Liver (tissue), 9 donors: ENCODE measurements around the gene LRRC70. TPM values are rescaled to one million over a fixed set of nuclear protein-coding genes. Genes with fewer than 3 reads are reported as not detected.

Source experiments
- DNase-seq: peaks from one replicate; pipeline ENCODE4 v3.0.0-alpha.2; 2017; ENCODE audit warnings: low spot score
- H3K27ac ChIP-seq, 2 donors: one replicate each; pipeline ENCODE4 v1.7.0; 2013; ENCODE audit warnings: inconsistent platforms in 2 of 2, low read length in 2 of 2, control low read depth in 1 of 2, low read depth in 1 of 2, mild to moderate bottlenecking in 1 of 2
- H3K27me3 ChIP-seq, 4 donors: one replicate each; pipeline versions ENCODE4 v1.6.1 to v1.7.0; 2013; ENCODE audit warnings: low read length in 3 of 4, inconsistent platforms in 1 of 4, mild to moderate bottlenecking in 1 of 4, moderate library complexity in 1 of 4; ENCODE audit not compliant: control insufficient read depth in 4 of 4, insufficient read depth in 4 of 4
- H3K36me3 ChIP-seq, 4 donors: one replicate each; pipeline versions ENCODE4 v1.6.1 to v1.7.0; 2013; ENCODE audit warnings: low read length in 3 of 4, mild to moderate bottlenecking in 3 of 4, low read depth in 1 of 4, moderate library complexity in 1 of 4; ENCODE audit not compliant: control insufficient read depth in 4 of 4, insufficient read depth in 3 of 4
- H3K4me1 ChIP-seq, 4 donors: one replicate each; pipeline versions ENCODE4 v1.6.1 to v1.7.0; 2013; ENCODE audit warnings: low read length in 3 of 4, mild to moderate bottlenecking in 3 of 4, moderate library complexity in 1 of 4; ENCODE audit not compliant: control insufficient read depth in 4 of 4, insufficient read depth in 4 of 4
- H3K4me3 ChIP-seq, 3 donors: one replicate each; pipeline versions ENCODE4 v1.6.1 to v1.7.0; 2013; ENCODE audit warnings: low read length in 3 of 3, control low read depth in 1 of 3, low read depth in 1 of 3, mild to moderate bottlenecking in 1 of 3
- H3K9ac ChIP-seq, 2 donors: one replicate each; pipeline ENCODE4 v1.7.0; 2013; ENCODE audit warnings: low read length in 2 of 2, mild to moderate bottlenecking in 2 of 2, moderate library complexity in 2 of 2, control low read depth in 1 of 2, low read depth in 1 of 2
- H3K9me3 ChIP-seq, 4 donors: one replicate each; pipeline versions ENCODE4 v1.6.1 to v1.7.0; 2013; ENCODE audit warnings: low read length in 3 of 4; ENCODE audit not compliant: control insufficient read depth in 4 of 4
- ATF3 ChIP-seq: IDR thresholded peaks from 2 replicates; pipeline ENCODE4 v1.6.1; 2016; ENCODE audit warnings: antibody characterized with exemption
- EGR1 ChIP-seq, 2 donors: IDR thresholded peaks; 2 replicates each; pipeline ENCODE4 v1.6.1; 2016 to 2018; ENCODE audit warnings: antibody characterized with exemption in 2 of 2, low read depth in 2 of 2
- FOXA1 ChIP-seq: IDR thresholded peaks from 2 replicates; pipeline ENCODE4 v1.6.1; 2016; ENCODE audit warnings: antibody characterized with exemption
- FOXA2 ChIP-seq: IDR thresholded peaks from 2 replicates; pipeline ENCODE4 v1.6.1; 2016; ENCODE audit warnings: antibody characterized with exemption
- GABPA ChIP-seq, 2 donors: IDR thresholded peaks in 1 of 2; conservative IDR thresholded peaks in 1 of 2; 2 replicates each; pipeline ENCODE4 v1.6.1; 2016; ENCODE audit warnings: antibody characterized with exemption in 2 of 2, mild to moderate bottlenecking in 1 of 2, moderate library complexity in 1 of 2
- HNF4A ChIP-seq, 2 donors: conservative IDR thresholded peaks; 2 replicates each; pipeline ENCODE4 v1.6.1; 2016; ENCODE audit warnings: antibody characterized with exemption in 2 of 2, mild to moderate bottlenecking in 2 of 2
- HNF4G ChIP-seq: IDR thresholded peaks from 2 replicates; pipeline ENCODE4 v1.6.1; 2016; ENCODE audit warnings: antibody characterized with exemption
- JUND ChIP-seq, 2 donors: IDR thresholded peaks; 2 replicates each; pipeline ENCODE4 v1.6.1; 2016; ENCODE audit warnings: antibody characterized with exemption in 2 of 2
- NR2F2 ChIP-seq: IDR thresholded peaks from 2 replicates; pipeline ENCODE4 v1.6.1; 2016; ENCODE audit warnings: antibody characterized with exemption
- RAD21 ChIP-seq, 2 donors: IDR thresholded peaks; 2 replicates each; pipeline ENCODE4 v1.6.1; 2016; ENCODE audit warnings: antibody characterized with exemption in 2 of 2, mild to moderate bottlenecking in 2 of 2
- REST ChIP-seq: IDR thresholded peaks from 2 replicates; pipeline ENCODE4 v1.6.1; 2016; ENCODE audit warnings: antibody characterized with exemption, mild to moderate bottlenecking
- RXRA ChIP-seq, 2 donors: IDR thresholded peaks; 2 replicates each; pipeline ENCODE4 v1.6.1; 2017 to 2018; ENCODE audit warnings: antibody characterized with exemption in 2 of 2, mild to moderate bottlenecking in 1 of 2
- SP1 ChIP-seq: IDR thresholded peaks from 2 replicates; pipeline ENCODE4 v1.6.1; 2018; ENCODE audit warnings: antibody characterized with exemption, mild to moderate bottlenecking
- TAF1 ChIP-seq: conservative IDR thresholded peaks from 2 replicates; pipeline ENCODE4 v1.6.1; 2016; ENCODE audit warnings: antibody characterized with exemption, mild to moderate bottlenecking
- YY1 ChIP-seq: IDR thresholded peaks from 2 replicates; pipeline ENCODE4 v1.6.1; 2016; ENCODE audit warnings: antibody characterized with exemption, mild to moderate bottlenecking
- ZBTB33 ChIP-seq: IDR thresholded peaks from 2 replicates; pipeline ENCODE4 v1.6.1; 2016; ENCODE audit warnings: antibody characterized with exemption
- WGBS: extraction: QIAGEN DNeasy Blood & Tissue Kit; methylation state at CpG from one replicate; pipeline ENCODE4 v1.1.7; 2013; 5-methylcytosine and 5-hydroxymethylcytosine counted together
- polyA plus RNA-seq, 2 donors: library from polyadenylated mRNA; stranded (reverse) in 1 of 2; unstranded in 1 of 2; fragments of 200-250 nt in 1 of 2; fragments of >200 nt in 1 of 2; fragmentation: Nextera tagmentation in 1 of 2; extraction: Ambion mirVana in 1 of 2; gene quantifications; one replicate each; pipeline versions ENCODE4 v1.2.1 to v1.2.3, GENCODE V29; 2013 to 2015
- total RNA-seq, 2 donors: library from RNA; depleted of rRNA; stranded (reverse); fragments of >200 nt; gene quantifications; one replicate each; pipeline ENCODE4 v1.2.3, GENCODE V29; 2014
- TF ChIP-seq, protein P1 (sequence below): IDR thresholded peaks from 2 replicates; pipeline ENCODE4 v1.6.1; 2016; ENCODE audit warnings: antibody characterized with exemption
- TF ChIP-seq, protein P2 (sequence below): fragments of 150-350 bp; IDR thresholded peaks from 2 replicates; pipeline ENCODE4 v1.5.1; 2017; ENCODE audit warnings: improper control_type of control experiment, low read depth, low read length; ENCODE audit not compliant: missing input control
- donor health status: healthy.
- donor health status: healthy.
- donor health status: healthy.
- donor health status: healthy.
- donor health status: healthy.

The LRRC70 gene
- total and polyA plus RNA-seq, 4 donors: 0.66 to 2.8 (median 1.7) TPM

GRCh38 chr5:62596691-62597090 lies 18.1 kb downstream of the LRRC70 start:
- Histone ChIP-seq H3K36me3 (no peaks in the 10 kb centered on the region), H3K4me1 (no peaks in the 10 kb centered on the region), H3K9me3 (no peaks in the 10 kb centered on the region), H3K27ac (no peak overlapping the region), H3K27me3 (no peaks in the 10 kb centered on the region), H3K9ac (no peak overlapping the region), H3K4me3 (no peak overlapping the region)
- TF ChIP-seq ATF3: no peak
- no peak for TF ChIP-seq JUND (IDR thresholded peaks at IDR 0.05)
- no peak for TF ChIP-seq NR2F2
- no peak for TF ChIP-seq EGR1 (IDR thresholded peaks at IDR 0.05; ENCODE audit: low read depth in 2 of 2)
- no peak for TF ChIP-seq RAD21 (IDR thresholded peaks at IDR 0.05)
- no peak for TF ChIP-seq REST
- no peak for TF ChIP-seq YY1
- no peak for TF ChIP-seq HNF4A (conservative IDR thresholded peaks at IDR 0.05)
- no peak for TF ChIP-seq HNF4G
- TF ChIP-seq GABPA (IDR thresholded peaks at IDR 0.05 in 1 of 2, conservative IDR thresholded peaks at IDR 0.05 in 1 of 2): no peak
- TF ChIP-seq FOXA2: no peak
- TF ChIP-seq TAF1: no peak
- no peak for TF ChIP-seq ZBTB33
- TF ChIP-seq, protein P1, sequence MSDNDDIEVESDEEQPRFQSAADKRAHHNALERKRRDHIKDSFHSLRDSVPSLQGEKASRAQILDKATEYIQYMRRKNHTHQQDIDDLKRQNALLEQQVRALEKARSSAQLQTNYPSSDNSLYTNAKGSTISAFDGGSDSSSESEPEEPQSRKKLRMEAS: no peak
- TF ChIP-seq, protein P2, sequence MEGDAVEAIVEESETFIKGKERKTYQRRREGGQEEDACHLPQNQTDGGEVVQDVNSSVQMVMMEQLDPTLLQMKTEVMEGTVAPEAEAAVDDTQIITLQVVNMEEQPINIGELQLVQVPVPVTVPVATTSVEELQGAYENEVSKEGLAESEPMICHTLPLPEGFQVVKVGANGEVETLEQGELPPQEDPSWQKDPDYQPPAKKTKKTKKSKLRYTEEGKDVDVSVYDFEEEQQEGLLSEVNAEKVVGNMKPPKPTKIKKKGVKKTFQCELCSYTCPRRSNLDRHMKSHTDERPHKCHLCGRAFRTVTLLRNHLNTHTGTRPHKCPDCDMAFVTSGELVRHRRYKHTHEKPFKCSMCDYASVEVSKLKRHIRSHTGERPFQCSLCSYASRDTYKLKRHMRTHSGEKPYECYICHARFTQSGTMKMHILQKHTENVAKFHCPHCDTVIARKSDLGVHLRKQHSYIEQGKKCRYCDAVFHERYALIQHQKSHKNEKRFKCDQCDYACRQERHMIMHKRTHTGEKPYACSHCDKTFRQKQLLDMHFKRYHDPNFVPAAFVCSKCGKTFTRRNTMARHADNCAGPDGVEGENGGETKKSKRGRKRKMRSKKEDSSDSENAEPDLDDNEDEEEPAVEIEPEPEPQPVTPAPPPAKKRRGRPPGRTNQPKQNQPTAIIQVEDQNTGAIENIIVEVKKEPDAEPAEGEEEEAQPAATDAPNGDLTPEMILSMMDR: no peak
- TF ChIP-seq RXRA (IDR thresholded peaks at IDR 0.05): no peak
- no peak for TF ChIP-seq FOXA1
- WGBS: 97% methylated on average over 1 of the region's 1 CpG
- no peak for DNase-seq

DNA sequence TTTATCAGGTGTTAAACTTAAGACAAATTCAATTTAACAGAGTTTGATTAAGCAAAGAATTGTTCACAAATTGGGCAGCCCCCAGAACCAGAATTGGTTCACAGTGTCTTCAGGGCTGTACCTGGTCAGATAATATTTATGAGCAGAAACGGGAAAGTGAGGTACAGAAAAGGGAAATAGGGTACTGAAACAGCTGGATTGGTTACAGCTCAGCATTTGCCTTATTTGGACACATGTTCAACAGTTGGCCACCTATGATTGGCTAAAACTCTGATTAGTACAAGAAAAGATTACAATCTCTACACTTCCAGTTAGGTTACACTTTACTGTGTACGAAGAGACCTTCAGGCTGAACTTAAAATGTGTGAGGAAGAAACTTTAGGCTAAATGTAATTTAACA lies 18.7 kb downstream of the LRRC70 start:
- Histone ChIP-seq H3K27ac (no peak overlapping the region), H3K27me3 (no peaks in the 10 kb centered on the region), H3K9ac (no peak overlapping the region), H3K9me3 (no peaks in the 10 kb centered on the region), H3K4me3 (no peak overlapping the region), H3K36me3 (no peaks in the 10 kb centered on the region), H3K4me1 (no peaks in the 10 kb centered on the region)
- DNase-seq: no peak
- WGBS: 91% methylated on average over 2 of the region's 2 CpGs
- TF ChIP-seq EGR1 (IDR thresholded peaks at IDR 0.05; ENCODE audit: low read depth in 2 of 2) (no peak), TAF1 (no peak), FOXA1 (no peak), SP1 (no peak), HNF4G (no peak), RXRA (IDR thresholded peaks at IDR 0.05) (no peak), RAD21 (IDR thresholded peaks at IDR 0.05) (no peak), ATF3 (no peak), ZBTB33 (no peak), HNF4A (conservative IDR thresholded peaks at IDR 0.05) (no peak)
- TF ChIP-seq, protein P1: no peak
- TF ChIP-seq, protein P2: no peak
